K562 (cell line): ENCODE data around the gene TOMM6. TPM values are rescaled to one million over a fixed set of nuclear protein-coding genes. Genes with fewer than 3 reads are reported as not detected.

Source experiments
- BHLHE40 ChIP-seq: IDR thresholded peaks from 2 replicates; pipeline ENCODE4 v1.6.1; 2011; ENCODE audit warnings: low read length, improper control_type of control experiment
- CBX1 ChIP-seq: sonication (generic); IDR thresholded peaks from 2 replicates; pipeline ENCODE4 v1.6.1; 2016; ENCODE audit warnings: antibody characterized with exemption, low read depth, mild to moderate bottlenecking
- MTA3 ChIP-seq: fragments of 450-650 bp; formaldehyde crosslinking; IDR thresholded peaks from 2 replicates; pipeline ENCODE4 v1.6.1; 2017; ENCODE audit warnings: mild to moderate bottlenecking, borderline replicate concordance
- NCOA6 ChIP-seq: fragments of 450-650 bp; IDR thresholded peaks from 2 replicates; pipeline ENCODE4 v1.6.1; 2017; ENCODE audit warnings: mild to moderate bottlenecking
- SP1 ChIP-seq: sonication (generic); formaldehyde crosslinking; IDR thresholded peaks from 2 replicates; pipeline ENCODE4 v1.8.1; 2022; ENCODE audit warnings: mild to moderate bottlenecking, missing genetic modification reagents
- STAG1 ChIP-seq: sonication (generic); formaldehyde crosslinking; IDR thresholded peaks from 2 replicates; pipeline ENCODE4 v1.5.0; 2020; ENCODE audit warnings: missing genetic modification reagents, borderline replicate concordance
- ZBTB40 ChIP-seq, 2 experiments: fragments of 450-650 bp in 1 of 2; sonication (generic) in 1 of 2; formaldehyde crosslinking in 1 of 2; IDR thresholded peaks; 2 replicates each; pipeline versions ENCODE4 v1.7.1 to v1.9.0; 2016 to 2022; ENCODE audit warnings: inconsistent platforms in 1 of 2, mild to moderate bottlenecking in 1 of 2, missing genetic modification reagents in 1 of 2
- ZFP1 ChIP-seq: fragments of 450-650 bp; formaldehyde crosslinking; IDR thresholded peaks from 2 replicates; pipeline ENCODE4 v1.4.0; 2020; ENCODE audit warnings: mild to moderate bottlenecking, mixed read lengths
- ZNF165 ChIP-seq: fragments of 250-450 bp; sonication (Bioruptor Pico); IDR thresholded peaks from 2 replicates; pipeline ENCODE4 v1.4.0; 2020; ENCODE audit warnings: borderline replicate concordance
- ZNF407 ChIP-seq: fragments of 450-650 bp; IDR thresholded peaks from 2 replicates; pipeline ENCODE4 v1.6.1; 2016; ENCODE audit warnings: low read depth
- polyA plus RNA-seq, 8 experiments: library from polyadenylated mRNA; depleted of rRNA in 4 of 8; stranded (reverse) in 5 of 8; unstranded in 3 of 8; fragments of >200 nt; fragmentation: Nextera tagmentation in 2 of 8; fragmentation: Illumina TruSeq in 1 of 8; extraction: Ambion mirVana in 2 of 8; extraction: Trizol in 1 of 8; gene quantifications; 2 replicates each; pipeline versions ENCODE4 v1.2.1 to v1.2.3, GENCODE V29; 2011 to 2014; ENCODE audit warnings: inconsistent platforms in 1 of 8, missing spikeins in 1 of 8
- total RNA-seq, 7 experiments: library from RNA; depleted of rRNA in 6 of 7; stranded (reverse); fragments of >200 nt in 6 of 7; fragmentation: Illumina TruSeq in 2 of 7; extraction: Trizol in 2 of 7; gene quantifications; 2 replicates each; pipeline versions ENCODE4 v1.2.1 to v1.2.3, GENCODE V29; 2011 to 2021; ENCODE audit warnings: low replicate concordance in 1 of 7

Gene TOMM6
- total and polyA plus RNA-seq, 9 of the 15 experiments (the other 6 are each of a cell fraction or from before 2014, with no cell fraction given): 380 to 2,097 (median 1,065) TPM

- no peak for TF ChIP-seq ZNF407
- no peak for TF ChIP-seq ZNF165 (CRISPR knock-in tag)
- TF ChIP-seq MTA3: peak; percentile 43
- TF ChIP-seq NCOA6: no peak
- TF ChIP-seq STAG1 (CRISPR knock-in tag): peak; percentile 99
- TF ChIP-seq BHLHE40: peak; percentile 76
- peak; percentile 99 for TF ChIP-seq SP1
- TF ChIP-seq ZFP1 (CRISPR knock-in tag): no peak
- TF ChIP-seq ZBTB40 (IDR thresholded peaks at IDR 0.05): peak; percentile 45; the same call in 1 of the 2 replicates
- no peak for TF ChIP-seq ZBTB40 (CRISPR knock-in tag; IDR thresholded peaks at IDR 0.05)
- peak; percentile 74; the same call in 1 of the 2 replicates for TF ChIP-seq CBX1
Measured at GRCh38 chr6:41779788-41780550, 7.5 kb upstream of the TOMM6 start, which contains the start of gene FRS3 (continued).
